PC-3 (cell line): ENCODE measurements around the gene MAPRE3. TPM values are rescaled to one million over a fixed set of nuclear protein-coding genes. Genes with fewer than 3 reads are reported as not detected.

Experiments used
- ATAC-seq: fragments of 200-7000 bp; cut with Tn5 transposase; 2 replicates; pipeline ENCODE4 v1.9.1; 2020; ENCODE audit warnings: mild to moderate bottlenecking, moderate library complexity
- BruUV-seq: library from RNA; stranded (reverse); fragments of 400-500 nt; replicated peaks from 2 replicates; lab custom pipeline; 2021; lab: Mats Ljungman, UMichigan
- CTCF ChIA-PET: fragments of 300-600 bp; sonication (Branson Sonifier 250); formaldehyde crosslinking; loops from one replicate; lab custom pipeline; 2022; ENCODE audit warnings: antibody characterized with exemption; lab: Charles Lee
- POLR2A ChIA-PET: fragments of 300-600 bp; sonication (Branson Sonifier 250); formaldehyde crosslinking; loops from one replicate; lab custom pipeline; 2022; ENCODE audit warnings: antibody characterized with exemption; ENCODE audit not compliant: unreplicated experiment; lab: Charles Lee
- DNase-seq: peaks from one replicate; pipeline ENCODE4 v3.0.0-alpha.2; 2015
- H2AFZ ChIP-seq: fragments of 300-600 bp; sonication (generic); 2 replicates; pipeline ENCODE4 v1.6.0; 2016; ENCODE audit warnings: antibody characterized with exemption, low read length
- H3F3A ChIP-seq: fragments of 300-600 bp; sonication (generic); one replicate; pipeline ENCODE4 v1.6.0; 2017; ENCODE audit warnings: antibody characterized with exemption, low read length, control low read depth, mild to moderate bottlenecking; ENCODE audit not compliant: unreplicated experiment
- H3K27ac ChIP-seq: fragments of 300-600 bp; sonication (generic); 2 replicates; pipeline ENCODE4 v1.5.1; 2016; ENCODE audit warnings: mild to moderate bottlenecking, low read length
- H3K27me3 ChIP-seq: fragments of 300-600 bp; sonication (generic); 2 replicates; pipeline ENCODE4 v1.6.1; 2016; ENCODE audit warnings: low read length, mixed read lengths
- H3K36me3 ChIP-seq: fragments of 300-600 bp; sonication (generic); 2 replicates; pipeline ENCODE4 v1.6.1; 2016; ENCODE audit warnings: low read depth, mixed run types, low read length, mixed read lengths
- H3K4me1 ChIP-seq: fragments of 300-600 bp; sonication (generic); 2 replicates; pipeline ENCODE4 v1.5.1; 2016; ENCODE audit warnings: low read length; ENCODE audit not compliant: insufficient read depth
- H3K4me2 ChIP-seq: fragments of 300-600 bp; sonication (generic); 2 replicates; pipeline ENCODE4 v1.6.0; 2016; ENCODE audit warnings: low read length
- H3K4me3 ChIP-seq: fragments of 300-600 bp; sonication (generic); 2 replicates; pipeline ENCODE4 v1.5.1; 2016; ENCODE audit warnings: mild to moderate bottlenecking, low read length, mixed read lengths
- H3K79me2 ChIP-seq: fragments of 300-600 bp; sonication (generic); 2 replicates; pipeline ENCODE4 v1.6.1; 2017; ENCODE audit warnings: low read length, mixed read lengths
- H3K9ac ChIP-seq: fragments of 300-600 bp; sonication (generic); 2 replicates; pipeline ENCODE4 v1.6.0; 2016; ENCODE audit warnings: mild to moderate bottlenecking, low read length
- H3K9me2 ChIP-seq: fragments of 300-600 bp; sonication (generic); replicated peaks from 2 replicates; pipeline ENCODE4 v1.6.1; 2016; ENCODE audit warnings: mixed run types, low read length, mixed read lengths
- H3K9me3 ChIP-seq: fragments of 300-600 bp; sonication (generic); 2 replicates; pipeline ENCODE4 v1.6.1; 2016; ENCODE audit warnings: low read length, mixed read lengths
- H4K20me1 ChIP-seq: fragments of 300-600 bp; sonication (generic); 2 replicates; pipeline ENCODE4 v1.6.1; 2016; ENCODE audit warnings: low read length, mixed read lengths
- EZH2 ChIP-seq: fragments of 300-600 bp; sonication (generic); IDR thresholded peaks from one replicate; pipeline ENCODE4 v1.6.1; 2017; ENCODE audit warnings: antibody characterized with exemption, mild to moderate bottlenecking, low read length; ENCODE audit not compliant: unreplicated experiment
- EZH2phosphoT487 ChIP-seq: fragments of 300-600 bp; sonication (generic); IDR thresholded peaks from 2 replicates; pipeline ENCODE4 v1.6.1; 2018; ENCODE audit warnings: mild to moderate bottlenecking, antibody characterized with exemption, low read length, borderline replicate concordance
- intact Hi-C: fragments of 100-400 bp; cut with micrococcal nuclease; formaldehyde crosslinking; loops from 2 replicates; pipeline ENCODE4 v1.9.0; 2023
- total RNA-seq: library from RNA; depleted of rRNA; stranded (reverse); fragments of >200 nt; gene quantifications from 2 replicates; pipeline ENCODE4 v1.2.3, GENCODE V29; 2014
- TF ChIP-seq, protein P1 (sequence below): fragments of 300-600 bp; sonication (generic); conservative IDR thresholded peaks from 2 replicates; pipeline ENCODE4 v1.5.1; 2017; ENCODE audit warnings: antibody characterized with exemption, low read depth, mild to moderate bottlenecking, low read length

Gene MAPRE3
- total RNA-seq, 1 experiment from 2014 or later = 11.9 TPM

DNA sequence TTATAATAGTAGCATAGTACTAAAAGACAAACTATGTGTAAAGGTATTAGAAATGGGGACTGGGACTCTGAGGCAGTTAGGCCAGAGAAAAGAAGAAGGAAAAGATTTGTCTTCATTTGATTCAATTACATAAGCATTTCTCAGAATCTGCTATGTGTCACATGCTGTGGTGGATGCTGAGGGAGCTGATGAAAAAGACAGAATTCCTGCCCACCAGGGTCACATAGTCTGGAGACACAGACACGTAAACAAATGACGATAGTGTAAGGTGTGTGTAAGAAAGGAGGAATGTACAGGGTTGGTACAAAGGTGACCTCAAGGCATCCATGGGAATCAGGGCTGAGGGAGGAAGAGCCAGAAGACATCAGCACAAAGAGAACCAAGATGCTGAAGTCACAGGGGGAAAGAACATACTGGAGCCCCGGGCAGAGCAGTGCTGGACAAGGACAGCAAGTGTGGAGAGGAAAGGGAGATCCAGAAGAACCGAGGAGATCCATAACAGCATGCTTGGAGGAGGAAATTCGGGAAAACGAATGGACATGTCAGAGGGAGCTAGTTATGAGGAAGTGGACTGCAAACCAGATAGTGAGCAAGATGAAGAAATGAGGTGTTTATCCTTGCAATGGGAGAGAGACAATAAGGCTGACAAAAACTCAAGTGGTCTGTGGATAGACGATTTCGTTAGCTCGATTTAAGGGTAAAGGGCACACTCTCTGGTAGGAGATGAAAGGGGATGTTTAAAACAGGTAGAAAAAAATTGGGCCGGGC is 1.2 kb upstream of the MAPRE3 start:
- ATAC-seq = no peak
- H3K79me2 ChIP-seq = peaks cover 31% of the 10 kb centered on the region
- peaks cover 53% of the 10 kb centered on the region for H3K4me1 ChIP-seq
- ChIA-PET POLR2A (interaction anchor here (0.6 kb wide), 2 partner anchors 9 to 43 kb away, joined by 4 to 7 read pairs; no protein-coding TSS in a partner anchor), CTCF (interaction anchor here (0.6 kb wide), 1 partner anchor 47 kb away, joined by 10 read pairs; no protein-coding TSS in a partner anchor)
- H3K4me2 ChIP-seq = peak overlapping the region; percentile 99
- H3K9me3 ChIP-seq = no peaks in the 10 kb centered on the region
- no peak overlapping the region for H2AFZ ChIP-seq
- H3K27me3 ChIP-seq = no peaks in the 10 kb centered on the region
- H3F3A ChIP-seq = peaks cover 9% of the 10 kb centered on the region
- H4K20me1 ChIP-seq = no peaks in the 10 kb centered on the region
- no peaks in the 10 kb centered on the region for H3K36me3 ChIP-seq
- intact Hi-C loops = loop anchor here (2.0 kb wide), 1 partner anchor 42 kb away; no protein-coding TSS in a partner anchor
- no TSS peak for BruUV-seq
- no peaks in the 10 kb centered on the region for H3K9me2 ChIP-seq
- peak overlapping the region; percentile 88 for H3K9ac ChIP-seq
- no peak overlapping the region for H3K4me3 ChIP-seq
- peak overlapping the region; percentile 98 for H3K27ac ChIP-seq
- TF ChIP-seq EZH2 (no peak), EZH2phosphoT487 (no peak)
- TF ChIP-seq, protein P1, sequence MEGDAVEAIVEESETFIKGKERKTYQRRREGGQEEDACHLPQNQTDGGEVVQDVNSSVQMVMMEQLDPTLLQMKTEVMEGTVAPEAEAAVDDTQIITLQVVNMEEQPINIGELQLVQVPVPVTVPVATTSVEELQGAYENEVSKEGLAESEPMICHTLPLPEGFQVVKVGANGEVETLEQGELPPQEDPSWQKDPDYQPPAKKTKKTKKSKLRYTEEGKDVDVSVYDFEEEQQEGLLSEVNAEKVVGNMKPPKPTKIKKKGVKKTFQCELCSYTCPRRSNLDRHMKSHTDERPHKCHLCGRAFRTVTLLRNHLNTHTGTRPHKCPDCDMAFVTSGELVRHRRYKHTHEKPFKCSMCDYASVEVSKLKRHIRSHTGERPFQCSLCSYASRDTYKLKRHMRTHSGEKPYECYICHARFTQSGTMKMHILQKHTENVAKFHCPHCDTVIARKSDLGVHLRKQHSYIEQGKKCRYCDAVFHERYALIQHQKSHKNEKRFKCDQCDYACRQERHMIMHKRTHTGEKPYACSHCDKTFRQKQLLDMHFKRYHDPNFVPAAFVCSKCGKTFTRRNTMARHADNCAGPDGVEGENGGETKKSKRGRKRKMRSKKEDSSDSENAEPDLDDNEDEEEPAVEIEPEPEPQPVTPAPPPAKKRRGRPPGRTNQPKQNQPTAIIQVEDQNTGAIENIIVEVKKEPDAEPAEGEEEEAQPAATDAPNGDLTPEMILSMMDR = no peak
- peak; percentile 51 for DNase-seq

DNA sequence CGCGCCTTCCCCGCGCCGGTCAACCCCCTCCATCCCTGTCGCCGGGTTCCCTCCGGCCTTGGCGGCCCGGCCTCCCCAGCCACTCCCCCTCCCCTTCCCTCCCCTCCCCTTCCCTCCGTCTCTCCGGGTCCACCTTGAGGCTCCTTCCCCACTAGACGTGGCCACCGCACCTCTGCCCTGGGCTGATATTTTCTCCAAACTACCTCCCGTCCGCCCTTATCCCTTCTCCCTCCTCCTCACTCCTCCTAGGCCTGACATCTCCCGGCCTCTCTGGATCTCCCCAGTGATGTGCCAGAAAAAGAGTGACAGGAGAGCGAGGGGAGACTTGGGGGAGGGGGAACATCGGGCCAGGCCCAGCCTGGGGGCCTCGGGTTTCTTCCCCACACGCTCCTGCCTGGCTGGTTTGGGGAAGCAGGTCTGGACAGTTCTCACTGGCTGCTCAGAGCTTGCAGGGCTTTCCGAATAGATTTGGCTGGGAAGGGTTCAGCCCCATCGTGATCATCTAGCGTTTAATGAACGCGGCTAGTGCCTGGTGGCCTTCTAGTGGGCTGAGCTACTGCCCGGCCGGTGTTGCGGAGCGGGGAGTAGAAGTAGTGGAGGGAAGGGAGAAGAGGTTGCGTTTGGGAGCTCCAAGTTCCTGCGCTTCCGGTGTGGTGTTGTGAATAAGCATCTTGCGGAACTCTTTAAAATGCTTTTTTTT is 641 bp downstream of the MAPRE3 start:
- ATAC-seq (peak; percentile 30), DNase-seq (no peak)
- Histone ChIP-seq H3K79me2 (peaks cover 49% of the 10 kb centered on the region), H4K20me1 (no peaks in the 10 kb centered on the region), H3K27ac (peak overlapping the region; percentile 98), H3K4me3 (peak overlapping the region; percentile 93), H3K9ac (peak overlapping the region; percentile 88), H3K9me3 (no peaks in the 10 kb centered on the region), H3K4me2 (peak overlapping the region; percentile 99), H3K4me1 (peaks cover 56% of the 10 kb centered on the region), H3K27me3 (no peaks in the 10 kb centered on the region), H2AFZ (peak overlapping the region; percentile 72), H3F3A (peaks cover 9% of the 10 kb centered on the region), H3K9me2 (no peaks in the 10 kb centered on the region), H3K36me3 (no peaks in the 10 kb centered on the region)
- POLR2A ChIA-PET = interaction anchor here (0.7 kb wide), 1 partner anchor 41 kb away, joined by 5 read pairs; no protein-coding TSS in a partner anchor
- intact Hi-C loops = no loop called here
- CTCF ChIA-PET = no interaction called here
- TF ChIP-seq, protein P1 = no peak
- TF ChIP-seq EZH2 = no peak
- no peak for TF ChIP-seq EZH2phosphoT487
- no TSS peak for BruUV-seq
